Measurements from ENCODE around the gene VAPA. TPM values are rescaled to one million over a fixed set of nuclear protein-coding genes. Genes with fewer than 3 reads are reported as not detected.

The VAPA gene
- total and polyA plus RNA-seq, 10 of the 15 experiments (the other 5 are each of a cell fraction or from before 2014, with no cell fraction given), result 70.9 to 252 (median 166) TPM

- TF ChIP-seq E2F4 (IDR thresholded peaks at IDR 0.05; ENCODE audit: low read depth, low read length), result no peak
- TF ChIP-seq MEF2B (IDR thresholded peaks at IDR 0.05; ENCODE audit: partially characterized antibody, poor library complexity, severe bottlenecking), result peak; percentile 3
- TF ChIP-seq ZBTB33 (IDR thresholded peaks at IDR 0.05), result no peak
- peak; percentile 83 for TF ChIP-seq YY1 (IDR thresholded peaks at IDR 0.05; ENCODE audit: low read depth, low read length)
- 0 out of 2 replicates have a peak, but pooled peaks have one; percentile 12 for TF ChIP-seq MLLT1 (IDR thresholded peaks at IDR 0.05)
- TF ChIP-seq DPF2 (IDR thresholded peaks at IDR 0.05), result peak; percentile 89
- peak; percentile 80 for TF ChIP-seq SP1 (IDR thresholded peaks at IDR 0.05; ENCODE audit: low read depth, low read length)
- no peak for TF ChIP-seq RBBP5 (conservative IDR thresholded peaks at IDR 0.05)
- peak; percentile 50; the same call in 1 of the 2 replicates for TF ChIP-seq SMAD5 (IDR thresholded peaks at IDR 0.05; ENCODE audit: low read depth)
- peak; percentile 57; the same call in 1 of the 2 replicates for TF ChIP-seq ATF3 (IDR thresholded peaks at IDR 0.05; ENCODE audit: borderline replicate concordance, extremely low read depth, low read depth, low read length)
- no peak for TF ChIP-seq SUPT20H (IDR thresholded peaks at IDR 0.05; ENCODE audit: borderline replicate concordance, control insufficient read depth, low read depth, low read length)
- peak; percentile 70 for TF ChIP-seq RAD51 (IDR thresholded peaks at IDR 0.05)
- peak; percentile 18; the same call in 1 of the 2 replicates for TF ChIP-seq SIN3A (IDR thresholded peaks at IDR 0.05; ENCODE audit: low read depth, low read length)
- peak; percentile 83 for TF ChIP-seq TAF1 (IDR thresholded peaks at IDR 0.05; ENCODE audit: borderline replicate concordance, low read depth, low read length)
- TF ChIP-seq SRF (IDR thresholded peaks at IDR 0.05; ENCODE audit: low read depth in 2 of 2, low read length in 2 of 2), result 0 out of 4 replicates have a peak, but pooled peaks of 1 of the 2 experiments have one; percentile 27
- peak; percentile 71; the same call in 1 of the 2 replicates for TF ChIP-seq TCF3 (IDR thresholded peaks at IDR 0.05; ENCODE audit: borderline replicate concordance, insufficient read depth, low read depth, low read length)
- no peak for TF ChIP-seq CEBPZ (IDR thresholded peaks at IDR 0.05; ENCODE audit: low read depth, low read length)
- no peak; the same call in none of the 2 replicates for TF ChIP-seq NBN (IDR thresholded peaks at IDR 0.05)
- TF ChIP-seq LARP7 (IDR thresholded peaks at IDR 0.05), result peak; percentile 90
- TF ChIP-seq HDGF (IDR thresholded peaks at IDR 0.05), result no peak
- no peak for TF ChIP-seq MEF2A (IDR thresholded peaks at IDR 0.05; ENCODE audit: insufficient read depth, low read depth, low read length)
- TF ChIP-seq CHD4 (IDR thresholded peaks at IDR 0.05), result no peak
- TF ChIP-seq FOXM1 (IDR thresholded peaks at IDR 0.05; ENCODE audit: low read depth, low read length), result no peak
Measured at GRCh38 chr18:9913526-9914333, at the start of gene VAPA (continued).

All from GM12878 (cell line).